ENCODE data around the gene ALOX5AP.
"Not testable (repeated sequence)": the region's sequence is repeated elsewhere in the genome, so short reads cannot be mapped to it uniquely, and the experiment has no call there.

DNA sequence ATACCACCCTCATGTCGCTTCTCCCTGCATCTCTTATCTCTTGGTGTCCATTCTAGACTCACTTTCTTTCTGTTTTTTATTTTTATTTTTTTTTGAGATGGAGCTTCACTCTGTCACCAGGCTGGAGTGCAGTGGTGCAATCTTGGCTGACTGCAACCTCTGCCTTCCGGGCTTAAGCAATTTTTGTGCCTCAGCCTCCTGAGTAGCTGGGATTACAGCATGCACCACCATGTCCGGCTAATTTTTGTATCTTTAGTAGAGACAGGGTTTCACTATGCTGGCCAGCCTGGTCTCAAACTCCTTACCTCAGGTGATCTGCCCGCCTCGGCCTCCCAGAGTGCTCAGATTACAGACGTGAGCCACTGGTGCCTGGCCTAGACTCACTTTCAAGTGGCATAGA, 12.5 kb downstream of the ALOX5AP start:
- TF ChIP-seq, protein P1, sequence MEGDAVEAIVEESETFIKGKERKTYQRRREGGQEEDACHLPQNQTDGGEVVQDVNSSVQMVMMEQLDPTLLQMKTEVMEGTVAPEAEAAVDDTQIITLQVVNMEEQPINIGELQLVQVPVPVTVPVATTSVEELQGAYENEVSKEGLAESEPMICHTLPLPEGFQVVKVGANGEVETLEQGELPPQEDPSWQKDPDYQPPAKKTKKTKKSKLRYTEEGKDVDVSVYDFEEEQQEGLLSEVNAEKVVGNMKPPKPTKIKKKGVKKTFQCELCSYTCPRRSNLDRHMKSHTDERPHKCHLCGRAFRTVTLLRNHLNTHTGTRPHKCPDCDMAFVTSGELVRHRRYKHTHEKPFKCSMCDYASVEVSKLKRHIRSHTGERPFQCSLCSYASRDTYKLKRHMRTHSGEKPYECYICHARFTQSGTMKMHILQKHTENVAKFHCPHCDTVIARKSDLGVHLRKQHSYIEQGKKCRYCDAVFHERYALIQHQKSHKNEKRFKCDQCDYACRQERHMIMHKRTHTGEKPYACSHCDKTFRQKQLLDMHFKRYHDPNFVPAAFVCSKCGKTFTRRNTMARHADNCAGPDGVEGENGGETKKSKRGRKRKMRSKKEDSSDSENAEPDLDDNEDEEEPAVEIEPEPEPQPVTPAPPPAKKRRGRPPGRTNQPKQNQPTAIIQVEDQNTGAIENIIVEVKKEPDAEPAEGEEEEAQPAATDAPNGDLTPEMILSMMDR (IDR thresholded peaks at IDR 0.05; ENCODE audit: insufficient read depth, low read length), result not testable (repeated sequence)
- TF ChIP-seq, protein P2, sequence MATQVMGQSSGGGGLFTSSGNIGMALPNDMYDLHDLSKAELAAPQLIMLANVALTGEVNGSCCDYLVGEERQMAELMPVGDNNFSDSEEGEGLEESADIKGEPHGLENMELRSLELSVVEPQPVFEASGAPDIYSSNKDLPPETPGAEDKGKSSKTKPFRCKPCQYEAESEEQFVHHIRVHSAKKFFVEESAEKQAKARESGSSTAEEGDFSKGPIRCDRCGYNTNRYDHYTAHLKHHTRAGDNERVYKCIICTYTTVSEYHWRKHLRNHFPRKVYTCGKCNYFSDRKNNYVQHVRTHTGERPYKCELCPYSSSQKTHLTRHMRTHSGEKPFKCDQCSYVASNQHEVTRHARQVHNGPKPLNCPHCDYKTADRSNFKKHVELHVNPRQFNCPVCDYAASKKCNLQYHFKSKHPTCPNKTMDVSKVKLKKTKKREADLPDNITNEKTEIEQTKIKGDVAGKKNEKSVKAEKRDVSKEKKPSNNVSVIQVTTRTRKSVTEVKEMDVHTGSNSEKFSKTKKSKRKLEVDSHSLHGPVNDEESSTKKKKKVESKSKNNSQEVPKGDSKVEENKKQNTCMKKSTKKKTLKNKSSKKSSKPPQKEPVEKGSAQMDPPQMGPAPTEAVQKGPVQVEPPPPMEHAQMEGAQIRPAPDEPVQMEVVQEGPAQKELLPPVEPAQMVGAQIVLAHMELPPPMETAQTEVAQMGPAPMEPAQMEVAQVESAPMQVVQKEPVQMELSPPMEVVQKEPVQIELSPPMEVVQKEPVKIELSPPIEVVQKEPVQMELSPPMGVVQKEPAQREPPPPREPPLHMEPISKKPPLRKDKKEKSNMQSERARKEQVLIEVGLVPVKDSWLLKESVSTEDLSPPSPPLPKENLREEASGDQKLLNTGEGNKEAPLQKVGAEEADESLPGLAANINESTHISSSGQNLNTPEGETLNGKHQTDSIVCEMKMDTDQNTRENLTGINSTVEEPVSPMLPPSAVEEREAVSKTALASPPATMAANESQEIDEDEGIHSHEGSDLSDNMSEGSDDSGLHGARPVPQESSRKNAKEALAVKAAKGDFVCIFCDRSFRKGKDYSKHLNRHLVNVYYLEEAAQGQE (IDR thresholded peaks at IDR 0.05; ENCODE audit: insufficient replicate concordance, low read depth), result not testable (repeated sequence)
- not testable (repeated sequence) for TF ChIP-seq GABPA (IDR thresholded peaks at IDR 0.05; ENCODE audit: low read depth); SPI1 (IDR thresholded peaks at IDR 0.05; ENCODE audit: borderline replicate concordance, low read depth)
- TF ChIP-seq POLR2AphosphoS5 (IDR thresholded peaks at IDR 0.05; ENCODE audit: low read depth), result 0 out of 2 replicates have a peak, but pooled peaks have one; percentile 17
